MM.1S (cell line): ENCODE measurements around the gene PGBD5.

ENCODE experiments used
- DNase-seq: peaks from one replicate; pipeline ENCODE4 v3.0.0-alpha.2; 2015
- H2AFZ ChIP-seq: fragments of 300-600 bp; sonication (generic); 2 replicates; pipeline ENCODE4 v1.6.0; 2016; ENCODE audit warnings: antibody characterized with exemption, low read length
- H3F3A ChIP-seq: fragments of 300-600 bp; sonication (generic); 2 replicates; pipeline ENCODE4 v1.6.1; 2016; ENCODE audit warnings: mild to moderate bottlenecking, antibody characterized with exemption, low read length, moderate library complexity, mixed read lengths; ENCODE audit not compliant: insufficient read depth
- H3K27ac ChIP-seq: fragments of 300-600 bp; sonication (generic); 2 replicates; pipeline ENCODE4 v1.5.1; 2016; ENCODE audit warnings: mild to moderate bottlenecking, low read length
- H3K27me3 ChIP-seq: fragments of 300-600 bp; sonication (generic); replicated peaks from 2 replicates; pipeline ENCODE4 v1.6.0; 2016; ENCODE audit warnings: low read length; ENCODE audit not compliant: insufficient read depth
- H3K36me3 ChIP-seq: fragments of 300-600 bp; sonication (generic); replicated peaks from 2 replicates; pipeline ENCODE4 v1.6.1; 2016; ENCODE audit warnings: mild to moderate bottlenecking, low read length, mixed read lengths; ENCODE audit not compliant: insufficient read depth
- H3K4me1 ChIP-seq: fragments of 300-600 bp; sonication (generic); 2 replicates; pipeline ENCODE4 v1.6.1; 2016; ENCODE audit warnings: low read length, mixed read lengths
- H3K4me2 ChIP-seq: fragments of 300-600 bp; sonication (generic); 2 replicates; pipeline ENCODE4 v1.6.0; 2016; ENCODE audit warnings: low read depth, low read length
- H3K4me3 ChIP-seq: fragments of 300-600 bp; sonication (generic); 2 replicates; pipeline ENCODE4 v1.5.1; 2016; ENCODE audit warnings: low read length, mixed read lengths
- H3K79me2 ChIP-seq: fragments of 300-600 bp; sonication (generic); 2 replicates; pipeline ENCODE4 v1.6.1; 2016; ENCODE audit warnings: mixed run types, low read length, mixed read lengths
- H3K9ac ChIP-seq: fragments of 300-600 bp; sonication (generic); 2 replicates; pipeline ENCODE4 v1.6.1; 2016; ENCODE audit warnings: low read length, mixed read lengths
- H3K9me2 ChIP-seq: fragments of 300-600 bp; sonication (generic); replicated peaks from 2 replicates; pipeline ENCODE4 v1.6.1; 2016; ENCODE audit warnings: mild to moderate bottlenecking, low read length, mixed read lengths; ENCODE audit not compliant: insufficient read depth
- H3K9me3 ChIP-seq: fragments of 300-600 bp; sonication (generic); replicated peaks from 2 replicates; pipeline ENCODE4 v1.6.1; 2016; ENCODE audit warnings: mild to moderate bottlenecking, low read length, mixed read lengths; ENCODE audit not compliant: insufficient read depth
- H4K20me1 ChIP-seq: fragments of 300-600 bp; sonication (generic); 2 replicates; pipeline ENCODE4 v1.6.1; 2016; ENCODE audit warnings: mild to moderate bottlenecking, low read length, moderate library complexity, mixed read lengths; ENCODE audit not compliant: insufficient read depth
- CTCF ChIP-seq: fragments of 300-600 bp; sonication (generic); IDR thresholded peaks from 2 replicates; pipeline ENCODE4 v1.5.1; 2016; ENCODE audit warnings: antibody characterized with exemption, low read length, mixed read lengths
- EZH2 ChIP-seq: fragments of 300-600 bp; sonication (generic); optimal IDR thresholded peaks from 2 replicates; pipeline ENCODE3; 2017; ENCODE audit warnings: low read depth, mild to moderate bottlenecking, antibody characterized with exemption, low read length, mixed read lengths
- EZH2phosphoT487 ChIP-seq: fragments of 300-600 bp; sonication (generic); IDR thresholded peaks from 2 replicates; pipeline ENCODE4 v1.6.1; 2018; ENCODE audit warnings: antibody characterized with exemption, low read length

Gene PGBD5

GRCh38 chr1:230270559-230271281, 155.4 kb downstream of the PGBD5 start:
- no peaks in the 10 kb centered on the region for H4K20me1 ChIP-seq
- no peaks in the 10 kb centered on the region for H3K79me2 ChIP-seq
- H3K4me2 ChIP-seq = no peak overlapping the region
- DNase-seq = no peak
- TF ChIP-seq CTCF (no peak), EZH2 (no peak), EZH2phosphoT487 (no peak)
- no peak overlapping the region for H3K9ac ChIP-seq
- H3F3A ChIP-seq = no peaks in the 10 kb centered on the region
- no peak overlapping the region for H3K27ac ChIP-seq
- H2AFZ ChIP-seq = no peak overlapping the region
- peaks cover 10% of the 10 kb centered on the region; the same call in 1 of the 2 replicates for H3K36me3 ChIP-seq
- H3K4me3 ChIP-seq = no peak overlapping the region
- H3K4me1 ChIP-seq = no peaks in the 10 kb centered on the region
- H3K9me2 ChIP-seq = no peaks in the 10 kb centered on the region
- no peaks in the 10 kb centered on the region for H3K9me3 ChIP-seq
- H3K27me3 ChIP-seq = no peaks in the 10 kb centered on the region

GRCh38 chr1:230270185-230270558, 156.0 kb downstream of the PGBD5 start:
- H3K27me3 ChIP-seq = no peaks in the 10 kb centered on the region
- DNase-seq = no peak
- H3K4me3 ChIP-seq = no peak overlapping the region
- H4K20me1 ChIP-seq = no peaks in the 10 kb centered on the region
- peaks cover 6% of the 10 kb centered on the region; the same call in 1 of the 2 replicates for H3K36me3 ChIP-seq
- H3K4me1 ChIP-seq = no peaks in the 10 kb centered on the region
- no peaks in the 10 kb centered on the region for H3K9me2 ChIP-seq
- H3K27ac ChIP-seq = no peak overlapping the region
- H3K4me2 ChIP-seq = no peak overlapping the region
- no peaks in the 10 kb centered on the region for H3K79me2 ChIP-seq
- H3F3A ChIP-seq = no peaks in the 10 kb centered on the region
- H3K9ac ChIP-seq = no peak overlapping the region
- no peak overlapping the region for H2AFZ ChIP-seq
- no peaks in the 10 kb centered on the region for H3K9me3 ChIP-seq
- TF ChIP-seq EZH2phosphoT487 (no peak), CTCF (no peak), EZH2 (no peak)

- DNase-seq = peak; percentile 36
- no peak overlapping the region for H3K4me3 ChIP-seq
- H2AFZ ChIP-seq = no peak overlapping the region
- H3K27me3 ChIP-seq = no peaks in the 10 kb centered on the region
- H3K9me2 ChIP-seq = no peaks in the 10 kb centered on the region
- no peaks in the 10 kb centered on the region for H3K36me3 ChIP-seq
- no peaks in the 10 kb centered on the region for H3K9me3 ChIP-seq
- no peaks in the 10 kb centered on the region for H3K4me1 ChIP-seq
- no peak overlapping the region for H3K4me2 ChIP-seq
- H3F3A ChIP-seq = no peaks in the 10 kb centered on the region
- no peaks in the 10 kb centered on the region for H3K79me2 ChIP-seq
- H4K20me1 ChIP-seq = no peaks in the 10 kb centered on the region
- no peak overlapping the region for H3K9ac ChIP-seq
- TF ChIP-seq CTCF (peak; percentile 37), EZH2 (no peak), EZH2phosphoT487 (no peak)
- no peak overlapping the region for H3K27ac ChIP-seq
Measured at GRCh38 chr1:230268371-230269170, 157.6 kb downstream of the PGBD5 start.
